Measurements from ENCODE around the gene LHX3. TPM values are rescaled to one million over a fixed set of nuclear protein-coding genes. Genes with fewer than 3 reads are reported as not detected.

The LHX3 gene
- total and polyA plus RNA-seq, 8 donors, result not detected

DNA sequence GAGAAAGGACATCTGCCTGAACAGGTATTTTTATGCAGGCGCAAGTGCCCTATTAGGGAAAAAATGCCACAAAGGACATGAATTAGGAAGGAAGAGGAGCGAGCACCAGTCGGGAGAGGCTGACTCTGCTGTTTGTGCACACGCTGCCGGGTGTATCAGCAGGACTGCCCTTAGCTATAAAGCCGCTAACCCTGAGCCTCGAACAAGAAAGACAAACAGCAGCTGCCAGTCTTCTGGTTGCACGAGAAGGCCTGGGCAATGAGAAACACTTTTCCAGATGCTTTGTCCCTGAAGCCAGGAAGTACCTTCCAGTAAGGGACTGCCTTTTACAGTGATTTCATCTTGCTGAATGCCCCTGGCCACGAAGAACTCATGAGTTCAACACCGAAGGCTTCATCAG lies 28.0 kb upstream of the LHX3 start:
- H3K4me1 ChIP-seq, result peaks cover 0 to 5% (median 0%) of the 10 kb centered on the region in 4 donors
- H3K4me3 ChIP-seq, result no peak overlapping the region
- H3K27ac ChIP-seq, result no peak overlapping the region
- no peaks in the 10 kb centered on the region for H3K27me3 ChIP-seq
- intact Hi-C loops (cut with DNase I; ENCODE audit: low total_unique reads), result no loop called here
- no peaks in the 10 kb centered on the region for H3K9me3 ChIP-seq
- TF ChIP-seq, protein P1, sequence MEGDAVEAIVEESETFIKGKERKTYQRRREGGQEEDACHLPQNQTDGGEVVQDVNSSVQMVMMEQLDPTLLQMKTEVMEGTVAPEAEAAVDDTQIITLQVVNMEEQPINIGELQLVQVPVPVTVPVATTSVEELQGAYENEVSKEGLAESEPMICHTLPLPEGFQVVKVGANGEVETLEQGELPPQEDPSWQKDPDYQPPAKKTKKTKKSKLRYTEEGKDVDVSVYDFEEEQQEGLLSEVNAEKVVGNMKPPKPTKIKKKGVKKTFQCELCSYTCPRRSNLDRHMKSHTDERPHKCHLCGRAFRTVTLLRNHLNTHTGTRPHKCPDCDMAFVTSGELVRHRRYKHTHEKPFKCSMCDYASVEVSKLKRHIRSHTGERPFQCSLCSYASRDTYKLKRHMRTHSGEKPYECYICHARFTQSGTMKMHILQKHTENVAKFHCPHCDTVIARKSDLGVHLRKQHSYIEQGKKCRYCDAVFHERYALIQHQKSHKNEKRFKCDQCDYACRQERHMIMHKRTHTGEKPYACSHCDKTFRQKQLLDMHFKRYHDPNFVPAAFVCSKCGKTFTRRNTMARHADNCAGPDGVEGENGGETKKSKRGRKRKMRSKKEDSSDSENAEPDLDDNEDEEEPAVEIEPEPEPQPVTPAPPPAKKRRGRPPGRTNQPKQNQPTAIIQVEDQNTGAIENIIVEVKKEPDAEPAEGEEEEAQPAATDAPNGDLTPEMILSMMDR (IDR thresholded peaks at IDR 0.05), result no peak
- TF ChIP-seq POLR2A (IDR thresholded peaks at IDR 0.05) (no peak), POLR2AphosphoS5 (IDR thresholded peaks at IDR 0.05) (no peak), EP300 (IDR thresholded peaks at IDR 0.05) (no peak)
- 55 to 67% (median 59%) methylated on average over 10 of the region's 10 CpGs for WGBS, 5 donors
- peaks cover 13 to 53% (median 37%) of the 10 kb centered on the region in 4 donors for H3K36me3 ChIP-seq
- no peak for DNase-seq

DNA sequence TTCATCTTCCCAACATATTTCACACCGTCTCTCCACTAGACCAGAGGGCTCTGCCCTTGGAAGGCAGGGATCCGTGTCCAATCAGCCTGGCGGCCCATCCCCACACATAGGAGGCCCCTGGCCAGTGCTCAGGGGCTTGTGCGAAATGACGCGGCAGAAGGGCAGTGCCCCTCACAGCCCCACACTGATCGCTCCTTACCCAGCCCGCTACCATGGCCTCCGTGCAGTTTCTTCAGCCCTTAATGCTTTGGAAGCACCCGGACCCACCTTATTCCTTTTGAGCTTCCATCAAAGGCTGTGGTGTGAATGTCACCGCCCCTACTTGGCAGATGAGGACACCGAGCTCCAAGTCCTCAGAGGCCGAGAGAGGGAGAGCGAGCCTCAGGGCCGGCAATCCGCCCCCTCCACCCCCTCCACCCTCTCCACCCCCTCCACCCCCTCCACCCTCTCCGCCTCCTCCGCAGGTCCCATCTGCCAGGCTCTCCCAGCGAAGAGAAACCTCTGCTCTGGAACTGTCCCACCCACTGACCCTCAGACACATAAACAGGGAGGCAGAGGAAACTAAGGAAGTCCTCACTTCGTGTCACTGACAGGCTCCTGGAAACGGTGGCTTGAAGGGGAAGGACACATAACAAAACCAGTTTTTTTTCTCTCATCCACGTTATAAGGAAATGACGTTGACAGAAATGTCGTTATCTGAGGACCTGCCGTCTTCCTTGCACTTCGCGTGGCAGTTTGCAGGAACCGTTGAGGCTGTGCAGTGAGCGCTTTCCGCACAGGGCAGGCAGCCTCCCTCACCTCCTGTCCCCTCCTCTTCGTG lies 26.8 kb upstream of the LHX3 start:
- H3K4me3 ChIP-seq, result no peak overlapping the region
- peaks cover 0 to 5% (median 0%) of the 10 kb centered on the region in 4 donors for H3K4me1 ChIP-seq
- no peaks in the 10 kb centered on the region for H3K9me3 ChIP-seq
- intact Hi-C loops (cut with DNase I; ENCODE audit: low total_unique reads), result no loop called here
- WGBS, 5 donors, result 77 to 81% (median 80%) methylated on average over 30 to 31 of the region's 31 CpGs
- DNase-seq, result no peak
- no peak overlapping the region for H3K27ac ChIP-seq
- H3K36me3 ChIP-seq, result peaks cover 13 to 44% (median 29%) of the 10 kb centered on the region in 4 donors
- TF ChIP-seq, protein P1 (IDR thresholded peaks at IDR 0.05), result no peak
- TF ChIP-seq POLR2A (IDR thresholded peaks at IDR 0.05), result no peak
- no peak for TF ChIP-seq POLR2AphosphoS5 (IDR thresholded peaks at IDR 0.05)
- no peak for TF ChIP-seq EP300 (IDR thresholded peaks at IDR 0.05)
- H3K27me3 ChIP-seq, result no peaks in the 10 kb centered on the region

DNA sequence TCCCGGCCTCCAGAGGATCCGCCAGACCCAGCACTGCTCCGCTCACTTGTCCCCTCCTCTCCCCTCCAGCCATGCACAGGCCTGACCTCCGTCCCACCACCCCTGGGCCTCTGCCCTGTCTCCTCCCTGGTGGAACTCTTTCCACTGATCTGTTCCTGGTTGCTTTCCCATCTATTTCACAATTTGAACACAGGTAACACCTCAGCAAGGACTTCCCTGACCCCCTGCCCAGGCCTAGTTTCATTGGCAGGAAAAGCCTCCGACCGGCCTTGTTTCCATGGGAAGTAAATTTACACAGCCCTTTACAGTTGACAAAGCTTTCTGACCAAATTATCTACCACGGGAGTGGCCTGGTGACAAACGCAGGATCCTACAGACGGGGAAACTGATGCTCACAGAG lies 25.8 kb upstream of the LHX3 start:
- Histone ChIP-seq H3K4me1 (peaks cover 0 to 5% (median 0%) of the 10 kb centered on the region in 4 donors), H3K9me3 (no peaks in the 10 kb centered on the region), H3K27ac (no peak overlapping the region), H3K36me3 (peaks cover 5 to 35% (median 24%) of the 10 kb centered on the region in 4 donors), H3K4me3 (no peak overlapping the region), H3K27me3 (no peaks in the 10 kb centered on the region)
- DNase-seq, result no peak
- no peak for TF ChIP-seq POLR2A (IDR thresholded peaks at IDR 0.05)
- TF ChIP-seq, protein P1 (IDR thresholded peaks at IDR 0.05), result no peak
- TF ChIP-seq EP300 (IDR thresholded peaks at IDR 0.05), result no peak
- TF ChIP-seq POLR2AphosphoS5 (IDR thresholded peaks at IDR 0.05), result no peak
- WGBS, 5 donors, result 78 to 94% (median 86%) methylated on average over 9 of the region's 9 CpGs
- intact Hi-C loops (cut with DNase I; ENCODE audit: low total_unique reads), result no loop called here

DNA sequence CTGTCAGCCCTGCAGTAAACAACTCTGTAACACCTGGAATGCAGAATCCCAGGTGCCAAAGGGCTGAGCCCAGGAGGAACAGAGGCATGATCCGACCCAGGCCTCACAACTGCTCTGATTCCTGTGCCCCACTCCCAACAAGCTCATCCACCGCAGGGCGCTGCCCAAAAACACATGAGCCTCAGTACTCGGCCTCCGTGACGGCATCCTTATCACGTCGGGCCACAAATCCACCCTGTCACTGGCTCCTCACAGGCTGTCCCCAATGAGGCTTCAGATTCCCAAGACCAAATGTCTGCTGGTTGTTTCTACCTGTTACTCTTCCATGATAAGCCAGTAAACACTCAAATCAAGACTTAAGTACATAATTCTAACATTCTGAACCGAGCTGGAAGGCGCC lies 25.4 kb upstream of the LHX3 start:
- WGBS, 5 donors, result 88 to 94% (median 92%) methylated on average over 10 of the region's 10 CpGs
- intact Hi-C loops (cut with DNase I; ENCODE audit: low total_unique reads), result no loop called here
- Histone ChIP-seq H3K36me3 (peaks cover 3 to 31% (median 24%) of the 10 kb centered on the region in 4 donors), H3K4me1 (peaks cover 0 to 5% (median 0%) of the 10 kb centered on the region in 4 donors), H3K27ac (no peak overlapping the region), H3K4me3 (no peak overlapping the region), H3K9me3 (no peaks in the 10 kb centered on the region), H3K27me3 (no peaks in the 10 kb centered on the region)
- no peak for TF ChIP-seq POLR2A (IDR thresholded peaks at IDR 0.05)
- TF ChIP-seq, protein P1 (IDR thresholded peaks at IDR 0.05), result no peak
- no peak for TF ChIP-seq EP300 (IDR thresholded peaks at IDR 0.05)
- TF ChIP-seq POLR2AphosphoS5 (IDR thresholded peaks at IDR 0.05), result no peak
- DNase-seq, result no peak

Data from stomach (tissue), 9 donors.